Activated naive CD8-positive, alpha-beta T cell (primary cell): ENCODE measurements around the gene CHST14.

ENCODE experiments used
- H3K27ac Mint-ChIP-seq: one replicate; pipeline ENCODE4 v1.8.0; 2021; ENCODE audit warnings: mixed read lengths
- H3K27me3 Mint-ChIP-seq: one replicate; pipeline ENCODE4 v1.8.0; 2021; ENCODE audit warnings: mixed read lengths
- H3K36me3 Mint-ChIP-seq: one replicate; pipeline ENCODE4 v1.8.0; 2021; ENCODE audit warnings: mixed read lengths
- H3K4me1 Mint-ChIP-seq: one replicate; pipeline ENCODE4 v1.8.0; 2021; ENCODE audit warnings: low read depth, mixed read lengths
- H3K4me3 Mint-ChIP-seq: one replicate; pipeline ENCODE4 v1.8.0; 2021; ENCODE audit warnings: mild to moderate bottlenecking, mixed read lengths
- H3K9me3 Mint-ChIP-seq: one replicate; pipeline ENCODE4 v1.8.0; 2021; ENCODE audit warnings: low read depth, mixed read lengths

Gene CHST14

DNA sequence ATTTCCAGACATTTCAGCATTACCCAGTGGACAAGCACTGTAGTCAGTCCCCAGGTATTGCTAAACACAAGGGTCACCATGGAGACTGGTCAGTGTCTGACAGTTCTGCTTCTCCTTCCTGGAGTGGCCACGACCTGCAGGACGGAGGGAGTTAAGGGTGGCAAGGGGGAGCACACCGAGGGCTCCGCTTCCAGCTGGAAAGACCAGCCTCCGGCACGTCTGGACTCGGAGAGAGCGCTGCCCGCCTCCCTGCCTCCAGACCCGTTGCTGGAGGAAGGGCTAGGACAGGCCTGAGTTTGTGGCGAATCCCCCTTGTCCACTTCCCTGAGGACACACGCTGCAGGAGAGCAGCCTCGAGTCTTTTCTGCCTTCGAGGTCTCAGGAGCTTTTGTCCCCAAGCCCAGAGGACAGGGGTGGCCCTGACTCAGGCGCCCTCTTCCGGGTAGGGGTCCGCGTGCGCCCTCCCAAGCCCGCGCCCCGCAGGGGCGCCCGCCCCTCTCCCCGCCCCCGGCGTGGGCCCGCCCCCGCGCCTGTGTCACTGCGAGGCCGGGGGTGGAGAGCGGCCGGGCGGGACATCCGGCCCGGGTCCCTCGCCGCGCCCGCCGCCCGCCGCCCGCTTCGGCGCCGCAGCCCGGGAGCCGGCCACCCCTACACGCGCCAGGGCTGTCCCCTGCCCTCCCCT lies at the start of gene CHST14:
TSS of gene CHST14 (plus strand) at position 562 of the 682 bp plus-strand sequence. CDS start 230 bp downstream, outside the sequence.
- Mint-ChIP-seq H3K27ac (peak within 1 kb of the TSS; percentile 90), H3K27me3 (no peaks in the 10 kb centered on the region), H3K4me3 (peak within 1 kb of the TSS; percentile 88), H3K9me3 (no peaks in the 10 kb centered on the region), H3K36me3 (no peaks in the 10 kb centered on the region), H3K4me1 (peaks cover 38% of the 10 kb centered on the region)

- no peaks in the 10 kb centered on the region for H3K36me3 Mint-ChIP-seq
- H3K27me3 Mint-ChIP-seq, result no peaks in the 10 kb centered on the region
- H3K4me1 Mint-ChIP-seq, result peaks cover 3% of the 10 kb centered on the region
- H3K27ac Mint-ChIP-seq, result no peak overlapping the region
- H3K4me3 Mint-ChIP-seq, result no peak overlapping the region
- H3K9me3 Mint-ChIP-seq, result no peaks in the 10 kb centered on the region
Measured at GRCh38 chr15:40421246-40422157, 49.3 kb upstream of the CHST14 start.

GRCh38 chr15:40424483-40425115 lies 46.2 kb upstream of the CHST14 start:
- no peak overlapping the region for H3K27ac Mint-ChIP-seq
- no peaks in the 10 kb centered on the region for H3K27me3 Mint-ChIP-seq
- peaks cover 5% of the 10 kb centered on the region for H3K36me3 Mint-ChIP-seq
- H3K4me3 Mint-ChIP-seq, result no peak overlapping the region
- peaks cover 3% of the 10 kb centered on the region for H3K4me1 Mint-ChIP-seq
- H3K9me3 Mint-ChIP-seq, result no peaks in the 10 kb centered on the region

- no peak overlapping the region for H3K27ac Mint-ChIP-seq
- peaks cover 5% of the 10 kb centered on the region for H3K36me3 Mint-ChIP-seq
- H3K27me3 Mint-ChIP-seq, result no peaks in the 10 kb centered on the region
- H3K4me1 Mint-ChIP-seq, result peaks cover 3% of the 10 kb centered on the region
- no peaks in the 10 kb centered on the region for H3K9me3 Mint-ChIP-seq
- no peak overlapping the region for H3K4me3 Mint-ChIP-seq
Measured at GRCh38 chr15:40425681-40426080, 45.1 kb upstream of the CHST14 start.

DNA sequence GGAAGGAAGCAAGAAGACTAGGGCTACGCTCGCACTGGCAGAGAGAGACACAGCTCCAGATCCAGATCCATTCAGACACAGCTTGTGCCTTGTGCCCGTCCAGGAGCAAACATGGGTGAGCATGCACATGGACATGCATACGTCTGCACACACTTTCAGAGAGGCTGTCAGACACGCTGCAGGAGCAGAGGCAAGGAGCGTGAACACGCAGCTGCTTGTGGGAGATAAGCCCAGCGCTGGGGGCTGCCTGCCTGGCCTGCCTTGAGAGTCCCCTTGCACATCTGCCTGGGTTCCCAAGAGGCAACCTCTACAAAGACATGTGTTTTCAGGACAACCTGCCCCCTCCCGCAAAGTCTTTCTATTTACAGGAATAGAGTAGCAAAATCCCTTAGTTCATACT lies 43.6 kb upstream of the CHST14 start:
- Mint-ChIP-seq H3K27me3 (no peaks in the 10 kb centered on the region), H3K4me3 (no peak overlapping the region), H3K27ac (no peak overlapping the region), H3K4me1 (no peaks in the 10 kb centered on the region), H3K36me3 (peaks cover 5% of the 10 kb centered on the region), H3K9me3 (no peaks in the 10 kb centered on the region)

DNA sequence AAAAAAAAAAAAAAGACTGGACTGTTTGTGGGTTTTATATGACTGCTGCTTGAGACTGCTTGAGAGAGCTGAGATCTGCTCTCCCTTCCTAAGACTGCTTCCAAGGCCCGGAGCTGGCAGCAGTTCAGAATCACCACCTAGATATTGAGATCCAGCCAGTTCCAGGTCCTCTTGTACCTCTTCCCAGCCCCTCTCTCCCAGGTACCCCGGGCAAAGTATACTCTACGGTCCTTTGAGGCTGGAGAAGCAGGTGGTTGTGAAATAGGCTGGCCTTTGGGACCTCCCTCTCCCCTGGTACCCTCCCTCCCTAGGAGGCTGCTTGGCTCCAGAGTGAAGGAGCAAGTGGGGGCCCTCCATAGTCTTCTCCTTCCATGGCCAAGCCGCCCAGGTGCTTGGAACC lies 42.6 kb upstream of the CHST14 start:
- no peaks in the 10 kb centered on the region for H3K9me3 Mint-ChIP-seq
- H3K27ac Mint-ChIP-seq, result no peak overlapping the region
- no peaks in the 10 kb centered on the region for H3K4me1 Mint-ChIP-seq
- H3K4me3 Mint-ChIP-seq, result no peak overlapping the region
- H3K36me3 Mint-ChIP-seq, result peaks cover 5% of the 10 kb centered on the region
- no peaks in the 10 kb centered on the region for H3K27me3 Mint-ChIP-seq

DNA sequence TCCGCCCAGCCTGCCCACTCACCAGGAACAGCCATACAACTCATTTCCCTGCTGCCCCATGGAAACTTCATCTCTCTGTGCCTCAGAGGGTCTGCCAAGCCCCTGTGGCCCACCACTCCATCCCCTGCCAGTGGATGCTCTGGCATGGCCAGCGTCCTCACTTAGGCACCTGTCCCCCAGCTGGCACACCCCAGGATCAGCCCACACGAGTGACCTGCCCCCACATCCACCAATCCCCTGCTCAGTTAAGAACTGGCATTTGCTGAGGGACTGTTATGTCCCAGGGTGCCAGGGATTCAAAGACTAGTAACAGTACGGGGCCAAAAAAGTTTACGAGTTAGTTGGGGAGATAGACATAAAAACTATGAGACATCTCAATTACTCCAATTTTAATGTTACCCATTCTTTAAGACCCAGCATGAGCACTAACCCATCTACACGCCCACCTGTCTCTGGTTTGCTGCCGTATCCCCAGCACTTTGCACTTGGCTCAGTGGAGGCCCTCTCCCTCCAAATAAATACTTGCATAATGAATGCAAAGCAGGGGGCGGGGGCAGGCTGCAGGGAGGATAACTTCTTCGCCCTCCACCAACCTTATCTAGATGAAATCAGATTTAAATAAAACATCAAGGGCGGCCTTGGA lies 41.6 kb upstream of the CHST14 start:
- Mint-ChIP-seq H3K27ac (no peak overlapping the region), H3K27me3 (no peaks in the 10 kb centered on the region), H3K36me3 (peaks cover 5% of the 10 kb centered on the region), H3K9me3 (no peaks in the 10 kb centered on the region), H3K4me3 (no peak overlapping the region), H3K4me1 (no peaks in the 10 kb centered on the region)

DNA sequence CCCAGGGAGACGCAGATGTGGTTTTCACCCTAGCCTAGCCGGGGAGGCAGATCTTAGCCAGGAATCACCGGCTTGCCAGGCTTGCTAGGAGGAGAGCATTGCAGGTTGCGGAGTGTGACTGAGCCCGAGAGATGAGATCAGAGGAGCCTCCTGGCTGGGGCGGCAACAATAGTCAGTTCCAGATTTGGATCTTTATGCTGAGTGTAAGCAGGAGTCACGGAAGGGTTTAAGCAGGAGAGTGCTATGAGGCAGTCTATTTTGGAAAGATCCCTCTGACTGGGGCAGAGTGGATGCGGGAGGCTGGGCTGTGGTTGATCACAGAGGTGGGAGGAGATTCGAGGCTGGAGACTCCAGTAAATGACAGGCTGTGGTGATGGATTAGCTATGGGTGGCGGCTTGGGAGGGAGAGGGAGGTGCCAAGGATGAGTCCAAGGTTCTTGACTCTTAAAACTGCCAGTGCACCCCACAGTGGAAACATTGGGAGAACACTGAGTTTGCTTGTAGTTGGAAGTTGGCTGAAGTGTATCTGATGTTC lies 40.4 kb upstream of the CHST14 start:
- peaks cover 5% of the 10 kb centered on the region for H3K4me1 Mint-ChIP-seq
- H3K27ac Mint-ChIP-seq, result no peak overlapping the region
- no peak overlapping the region for H3K4me3 Mint-ChIP-seq
- H3K36me3 Mint-ChIP-seq, result peaks cover 5% of the 10 kb centered on the region
- no peaks in the 10 kb centered on the region for H3K9me3 Mint-ChIP-seq
- no peaks in the 10 kb centered on the region for H3K27me3 Mint-ChIP-seq

DNA sequence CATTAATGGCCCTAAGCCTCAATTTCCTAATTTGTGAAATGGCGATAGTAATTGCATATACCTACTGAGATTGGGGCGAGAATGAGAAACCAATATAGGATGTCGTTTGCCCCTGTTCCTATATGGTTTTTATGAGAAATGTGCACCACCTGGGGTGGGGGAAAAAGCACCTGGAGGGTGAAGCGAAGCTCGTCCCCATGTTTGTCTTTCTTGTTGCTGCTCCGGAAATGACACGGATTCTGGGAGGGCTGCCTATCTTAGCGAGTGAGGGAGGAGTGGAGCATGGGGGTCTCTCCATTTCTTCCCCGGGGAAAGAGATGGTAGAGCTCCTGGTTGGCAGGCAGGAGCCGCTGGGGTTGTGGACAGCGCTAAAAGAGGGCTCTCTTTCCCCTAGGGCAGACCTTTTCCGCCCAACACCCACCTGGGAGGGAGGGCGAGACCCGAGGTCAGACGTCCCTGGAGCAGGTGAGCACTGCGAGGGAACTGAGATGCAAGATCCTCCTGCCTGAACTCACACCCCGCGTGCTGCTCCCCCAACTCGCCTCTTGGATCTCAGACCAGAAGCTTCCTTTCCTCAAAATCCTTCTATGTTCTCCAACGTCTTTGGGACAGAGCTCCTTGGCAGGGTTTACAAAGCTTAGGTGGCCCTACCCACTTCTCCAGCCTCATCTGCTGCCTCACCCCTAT lies 35.6 kb upstream of the CHST14 start:
- H3K27ac Mint-ChIP-seq, result peak overlapping the region; percentile 70
- H3K36me3 Mint-ChIP-seq, result no peaks in the 10 kb centered on the region
- peaks cover 5% of the 10 kb centered on the region for H3K27me3 Mint-ChIP-seq
- peaks cover 27% of the 10 kb centered on the region for H3K4me1 Mint-ChIP-seq
- H3K9me3 Mint-ChIP-seq, result no peaks in the 10 kb centered on the region
- peak overlapping the region; percentile 80 for H3K4me3 Mint-ChIP-seq

DNA sequence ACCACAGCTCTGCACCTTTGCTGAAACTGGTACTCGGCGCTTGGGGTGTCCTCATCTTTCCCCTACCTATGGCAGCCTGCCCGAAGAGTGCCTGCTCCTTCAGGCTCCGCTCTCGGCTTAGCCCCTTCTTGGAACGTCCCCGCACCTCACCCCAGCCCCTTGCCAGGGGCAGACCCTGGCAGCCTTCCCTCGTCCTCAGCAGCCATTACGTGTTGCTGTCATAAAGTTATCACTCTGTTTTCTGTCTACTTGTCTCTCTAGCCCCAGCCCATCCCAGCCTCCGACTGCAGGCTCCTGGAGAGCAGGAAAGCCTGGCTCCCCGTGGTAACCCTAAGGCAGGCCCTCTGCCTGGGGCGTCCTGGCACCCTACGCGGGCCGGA lies 35.1 kb upstream of the CHST14 start:
- H3K27ac Mint-ChIP-seq, result peak overlapping the region; percentile 70
- peaks cover 27% of the 10 kb centered on the region for H3K4me1 Mint-ChIP-seq
- no peaks in the 10 kb centered on the region for H3K36me3 Mint-ChIP-seq
- peak overlapping the region; percentile 80 for H3K4me3 Mint-ChIP-seq
- H3K27me3 Mint-ChIP-seq, result peaks cover 5% of the 10 kb centered on the region
- H3K9me3 Mint-ChIP-seq, result no peaks in the 10 kb centered on the region

GRCh38 chr15:40436116-40436891 lies 34.5 kb upstream of the CHST14 start:
- H3K36me3 Mint-ChIP-seq, result no peaks in the 10 kb centered on the region
- peaks cover 27% of the 10 kb centered on the region for H3K4me1 Mint-ChIP-seq
- no peak overlapping the region for H3K27ac Mint-ChIP-seq
- H3K4me3 Mint-ChIP-seq, result peak overlapping the region; percentile 69
- no peaks in the 10 kb centered on the region for H3K9me3 Mint-ChIP-seq
- peaks cover 5% of the 10 kb centered on the region for H3K27me3 Mint-ChIP-seq

GRCh38 chr15:40436892-40437751 lies 33.7 kb upstream of the CHST14 start:
- Mint-ChIP-seq H3K27ac (no peak overlapping the region), H3K4me1 (peaks cover 27% of the 10 kb centered on the region), H3K36me3 (no peaks in the 10 kb centered on the region), H3K4me3 (peak overlapping the region; percentile 62), H3K9me3 (no peaks in the 10 kb centered on the region), H3K27me3 (peaks cover 5% of the 10 kb centered on the region)
